HEK293 (cell line): ENCODE measurements around the gene BNIPL.
A peak's percentile ranks its signal among the peaks of the same experiment; 100 is the strongest.

Experiments used
- CTCF ChIA-PET: fragments of 350-600 bp; formaldehyde crosslinking; extraction: SDS; loops from one replicate; lab custom pipeline; 2021; ENCODE audit warnings: antibody characterized with exemption; lab: Yijun Ruan, JAX
- POLR2A ChIA-PET: fragments of 300-600 bp; formaldehyde crosslinking; extraction: SDS; loops from one replicate; lab custom pipeline; 2020; ENCODE audit warnings: antibody characterized with exemption, inconsistent platforms; lab: Yijun Ruan, JAX
- H3K27ac ChIP-seq: fragments of 200-500 bp; sonication (Bioruptor generic); 2 replicates; pipeline ENCODE4 v1.5.1; 2014; ENCODE audit warnings: low read depth, low read length, control low read depth, inconsistent platforms; ENCODE audit errors: extremely low read depth
- H3K36me3 ChIP-seq, 2 experiments: fragments of 200-500 bp in 1 of 2; sonication (Bioruptor generic) in 1 of 2; 1 replicate in 1 of 2; 2 replicates in 1 of 2; pipeline ENCODE4 v1.5.1; 2014 to 2017; ENCODE audit warnings: inconsistent platforms in 2 of 2, low read length in 2 of 2; ENCODE audit not compliant: control insufficient read depth in 2 of 2, insufficient read depth in 1 of 2
- H3K4me1 ChIP-seq: fragments of 200-500 bp; sonication (Bioruptor generic); 2 replicates; pipeline ENCODE4 v1.5.1; 2014; ENCODE audit warnings: mild to moderate bottlenecking, low read length, inconsistent platforms; ENCODE audit not compliant: control insufficient read depth, insufficient read depth
- H3K4me3 ChIP-seq: 2 replicates; pipeline ENCODE4 v1.5.1; 2011; ENCODE audit warnings: low read depth, mild to moderate bottlenecking, control low read depth, low read length, moderate library complexity
- H3K9me3 ChIP-seq: fragments of 200-500 bp; sonication (Bioruptor generic); 2 replicates; pipeline ENCODE4 v1.5.1; 2014; ENCODE audit warnings: low read depth, low read length, inconsistent platforms; ENCODE audit not compliant: control insufficient read depth, insufficient read depth
- FEZF1 ChIP-seq: fragments of 450-650 bp; formaldehyde crosslinking; IDR thresholded peaks from 2 replicates; pipeline ENCODE4 v1.5.1; 2016; ENCODE audit warnings: missing biosample characterization, missing genetic modification characterization
- GLIS2 ChIP-seq: fragments of 450-650 bp; formaldehyde crosslinking; IDR thresholded peaks from 2 replicates; pipeline ENCODE4 v1.5.1; 2016; ENCODE audit warnings: missing biosample characterization, missing genetic modification characterization
- HOXA7 ChIP-seq: sonication (generic); formaldehyde crosslinking; IDR thresholded peaks from 2 replicates; pipeline ENCODE4 v1.8.1; 2022; ENCODE audit warnings: missing genetic modification reagents, borderline replicate concordance
- HOXC10 ChIP-seq: sonication (generic); formaldehyde crosslinking; IDR thresholded peaks from 2 replicates; pipeline ENCODE4 v1.8.1; 2023; ENCODE audit warnings: mild to moderate bottlenecking, missing genetic modification reagents
- KLF10 ChIP-seq: fragments of 450-650 bp; IDR thresholded peaks from 2 replicates; pipeline ENCODE4 v1.5.1; 2018; ENCODE audit warnings: missing biosample characterization, mild to moderate bottlenecking, missing genetic modification characterization
- PRDM1 ChIP-seq: fragments of 450-650 bp; formaldehyde crosslinking; IDR thresholded peaks from 2 replicates; pipeline ENCODE4; 2016; ENCODE audit warnings: missing biosample characterization, missing genetic modification characterization
- PRDM2 ChIP-seq: fragments of 450-650 bp; formaldehyde crosslinking; IDR thresholded peaks from 2 replicates; pipeline ENCODE4 v1.5.1; 2016; ENCODE audit warnings: missing biosample characterization, missing genetic modification characterization, borderline replicate concordance
- RBAK ChIP-seq: fragments of 450-650 bp; formaldehyde crosslinking; IDR thresholded peaks from 2 replicates; pipeline ENCODE4 v1.5.1; 2016; ENCODE audit warnings: missing biosample characterization, missing genetic modification characterization
- ZBTB20 ChIP-seq: fragments of 450-650 bp; formaldehyde crosslinking; IDR thresholded peaks from 2 replicates; pipeline ENCODE4 v1.5.1; 2016; ENCODE audit warnings: missing biosample characterization, missing genetic modification characterization
- ZBTB6 ChIP-seq: fragments of 450-650 bp; formaldehyde crosslinking; IDR thresholded peaks from 2 replicates; pipeline ENCODE4 v1.5.1; 2017; ENCODE audit warnings: missing biosample characterization, missing genetic modification characterization
- ZFP69B ChIP-seq: fragments of 450-650 bp; formaldehyde crosslinking; IDR thresholded peaks from 2 replicates; pipeline ENCODE4 v1.5.1; 2016; ENCODE audit warnings: missing biosample characterization, missing genetic modification characterization
- ZNF112 ChIP-seq: fragments of 450-650 bp; formaldehyde crosslinking; IDR thresholded peaks from 2 replicates; pipeline ENCODE4 v1.5.0; 2017; ENCODE audit warnings: missing biosample characterization, missing genetic modification characterization
- ZNF132 ChIP-seq: fragments of 450-650 bp; formaldehyde crosslinking; IDR thresholded peaks from 2 replicates; pipeline ENCODE4 v1.5.1; 2017; ENCODE audit warnings: missing biosample characterization, missing genetic modification characterization, borderline replicate concordance
- ZNF175 ChIP-seq: fragments of 450-650 bp; formaldehyde crosslinking; IDR thresholded peaks from 2 replicates; pipeline ENCODE4 v1.5.1; 2016; ENCODE audit warnings: missing biosample characterization, missing genetic modification characterization
- ZNF2 ChIP-seq: fragments of 450-650 bp; formaldehyde crosslinking; IDR thresholded peaks from 2 replicates; pipeline ENCODE4 v1.5.1; 2016; ENCODE audit warnings: missing biosample characterization, missing genetic modification characterization
- ZNF211 ChIP-seq: fragments of 450-650 bp; formaldehyde crosslinking; IDR thresholded peaks from 2 replicates; pipeline ENCODE4 v1.5.1; 2016; ENCODE audit warnings: low read depth, missing biosample characterization, missing genetic modification characterization
- ZNF350 ChIP-seq: fragments of 450-650 bp; formaldehyde crosslinking; IDR thresholded peaks from 2 replicates; pipeline ENCODE4 v1.5.0; 2017; ENCODE audit warnings: missing biosample characterization, mild to moderate bottlenecking, missing genetic modification characterization
- ZNF48 ChIP-seq: fragments of 450-650 bp; formaldehyde crosslinking; IDR thresholded peaks from 2 replicates; pipeline ENCODE4 v1.5.1; 2016; ENCODE audit warnings: missing biosample characterization, missing genetic modification characterization
- ZNF626 ChIP-seq: fragments of 450-650 bp; sonication (Bioruptor Pico); formaldehyde crosslinking; IDR thresholded peaks from 2 replicates; pipeline ENCODE4 v1.5.1; 2018; ENCODE audit warnings: missing biosample characterization, missing genetic modification characterization, inconsistent platforms
- ZXDB ChIP-seq: fragments of 450-650 bp; formaldehyde crosslinking; IDR thresholded peaks from 2 replicates; pipeline ENCODE4 v1.5.1; 2016; ENCODE audit warnings: missing biosample characterization, missing genetic modification characterization
- TF ChIP-seq, protein P1 (sequence below): fragments of 450-650 bp; formaldehyde crosslinking; IDR thresholded peaks from 2 replicates; pipeline ENCODE4 v1.5.1; 2016; ENCODE audit warnings: missing biosample characterization, missing genetic modification characterization
- TF ChIP-seq, protein P2 (sequence below): fragments of 450-650 bp; formaldehyde crosslinking; IDR thresholded peaks from 2 replicates; pipeline ENCODE4 v1.5.1; 2016; ENCODE audit warnings: missing biosample characterization, missing genetic modification characterization
- TF ChIP-seq, protein P3 (sequence below): fragments of 450-650 bp; formaldehyde crosslinking; IDR thresholded peaks from 2 replicates; pipeline ENCODE4 v1.5.1; 2016; ENCODE audit warnings: missing biosample characterization, missing genetic modification characterization

Gene BNIPL

GRCh38 chr1:151062741-151063371, 26.5 kb downstream of the BNIPL start (continued):
- TF ChIP-seq ZBTB6 (tag by site-specific recombination) (no peak), ZNF2 (tag by site-specific recombination) (no peak), ZNF48 (tag by site-specific recombination) (no peak), ZFP69B (tag by site-specific recombination) (0 out of 2 replicates have a peak, but pooled peaks have one; percentile 7), PRDM2 (tag by site-specific recombination) (no peak), RBAK (no peak)

GRCh38 chr1:151065089-151065645, 28.8 kb downstream of the BNIPL start:
- Histone ChIP-seq H3K4me3 (no peak overlapping the region), H3K36me3 (peaks cover 4 to 29% of the 10 kb centered on the region in 2 experiments; a peak in 2 of 3 replicates), H3K9me3 (no peaks in the 10 kb centered on the region), H3K4me1 (no peaks in the 10 kb centered on the region), H3K27ac (no peak overlapping the region)
- TF ChIP-seq KLF10 = no peak
- no peak for TF ChIP-seq ZNF211 (tag by site-specific recombination)
- no peak for TF ChIP-seq HOXA7 (CRISPR knock-in tag)
- no peak for TF ChIP-seq ZBTB20
- TF ChIP-seq ZNF175 (tag by site-specific recombination) = no peak
- TF ChIP-seq, protein P1, sequence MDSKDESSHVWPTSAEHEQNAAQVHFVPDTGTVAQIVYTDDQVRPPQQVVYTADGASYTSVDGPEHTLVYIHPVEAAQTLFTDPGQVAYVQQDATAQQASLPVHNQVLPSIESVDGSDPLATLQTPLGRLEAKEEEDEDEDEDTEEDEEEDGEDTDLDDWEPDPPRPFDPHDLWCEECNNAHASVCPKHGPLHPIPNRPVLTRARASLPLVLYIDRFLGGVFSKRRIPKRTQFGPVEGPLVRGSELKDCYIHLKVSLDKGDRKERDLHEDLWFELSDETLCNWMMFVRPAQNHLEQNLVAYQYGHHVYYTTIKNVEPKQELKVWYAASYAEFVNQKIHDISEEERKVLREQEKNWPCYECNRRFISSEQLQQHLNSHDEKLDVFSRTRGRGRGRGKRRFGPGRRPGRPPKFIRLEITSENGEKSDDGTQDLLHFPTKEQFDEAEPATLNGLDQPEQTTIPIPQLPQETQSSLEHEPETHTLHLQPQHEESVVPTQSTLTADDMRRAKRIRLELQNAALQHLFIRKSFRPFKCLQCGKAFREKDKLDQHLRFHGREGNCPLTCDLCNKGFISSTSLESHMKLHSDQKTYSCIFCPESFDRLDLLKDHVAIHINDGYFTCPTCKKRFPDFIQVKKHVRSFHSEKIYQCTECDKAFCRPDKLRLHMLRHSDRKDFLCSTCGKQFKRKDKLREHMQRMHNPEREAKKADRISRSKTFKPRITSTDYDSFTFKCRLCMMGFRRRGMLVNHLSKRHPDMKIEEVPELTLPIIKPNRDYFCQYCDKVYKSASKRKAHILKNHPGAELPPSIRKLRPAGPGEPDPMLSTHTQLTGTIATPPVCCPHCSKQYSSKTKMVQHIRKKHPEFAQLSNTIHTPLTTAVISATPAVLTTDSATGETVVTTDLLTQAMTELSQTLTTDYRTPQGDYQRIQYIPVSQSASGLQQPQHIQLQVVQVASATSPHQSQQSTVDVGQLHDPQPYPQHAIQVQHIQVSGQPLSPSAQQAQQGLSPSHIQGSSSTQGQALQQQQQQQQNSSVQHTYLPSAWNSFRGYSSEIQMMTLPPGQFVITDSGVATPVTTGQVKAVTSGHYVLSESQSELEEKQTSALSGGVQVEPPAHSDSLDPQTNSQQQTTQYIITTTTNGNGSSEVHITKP (tag by site-specific recombination) = no peak
- TF ChIP-seq ZNF350 (tag by site-specific recombination) = no peak
- no peak for TF ChIP-seq HOXC10 (CRISPR knock-in tag)
- no peak for TF ChIP-seq GLIS2 (tag by site-specific recombination)
- TF ChIP-seq ZNF132 (tag by site-specific recombination) = no peak
- TF ChIP-seq, protein P2, sequence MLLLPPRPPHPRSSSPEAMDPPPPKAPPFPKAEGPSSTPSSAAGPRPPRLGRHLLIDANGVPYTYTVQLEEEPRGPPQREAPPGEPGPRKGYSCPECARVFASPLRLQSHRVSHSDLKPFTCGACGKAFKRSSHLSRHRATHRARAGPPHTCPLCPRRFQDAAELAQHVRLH (tag by site-specific recombination) = no peak
- TF ChIP-seq PRDM1 = no peak
- TF ChIP-seq ZXDB (tag by site-specific recombination) = no peak
- no peak for TF ChIP-seq ZNF112 (tag by site-specific recombination)
- TF ChIP-seq, protein P3, sequence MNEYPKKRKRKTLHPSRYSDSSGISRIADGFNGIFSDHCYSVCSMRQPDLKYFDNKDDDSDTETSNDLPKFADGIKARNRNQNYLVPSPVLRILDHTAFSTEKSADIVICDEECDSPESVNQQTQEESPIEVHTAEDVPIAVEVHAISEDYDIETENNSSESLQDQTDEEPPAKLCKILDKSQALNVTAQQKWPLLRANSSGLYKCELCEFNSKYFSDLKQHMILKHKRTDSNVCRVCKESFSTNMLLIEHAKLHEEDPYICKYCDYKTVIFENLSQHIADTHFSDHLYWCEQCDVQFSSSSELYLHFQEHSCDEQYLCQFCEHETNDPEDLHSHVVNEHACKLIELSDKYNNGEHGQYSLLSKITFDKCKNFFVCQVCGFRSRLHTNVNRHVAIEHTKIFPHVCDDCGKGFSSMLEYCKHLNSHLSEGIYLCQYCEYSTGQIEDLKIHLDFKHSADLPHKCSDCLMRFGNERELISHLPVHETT (tag by site-specific recombination) = no peak
- no peak for TF ChIP-seq ZNF626 (tag by site-specific recombination)
- no peak for TF ChIP-seq FEZF1 (tag by site-specific recombination)
- ChIA-PET CTCF (interaction anchor here (0.6 to 1.4 kb wide), 5 partner anchors 34 to 278 kb away, joined by 3 to 6 read pairs (median 3); no protein-coding TSS in a partner anchor), POLR2A (no interaction called here)
